HG03060 (cell line): ENCODE data around the gene SELENOK.

ENCODE experiments used
- ATAC-seq: cut with Tn5 transposase; IDR thresholded peaks from one replicate; pipeline ENCODE4 v1.9.1; 2021; ENCODE audit warnings: low read depth, moderate number of reproducible peaks; ENCODE audit not compliant: unreplicated experiment

SELENOK gene

DNA sequence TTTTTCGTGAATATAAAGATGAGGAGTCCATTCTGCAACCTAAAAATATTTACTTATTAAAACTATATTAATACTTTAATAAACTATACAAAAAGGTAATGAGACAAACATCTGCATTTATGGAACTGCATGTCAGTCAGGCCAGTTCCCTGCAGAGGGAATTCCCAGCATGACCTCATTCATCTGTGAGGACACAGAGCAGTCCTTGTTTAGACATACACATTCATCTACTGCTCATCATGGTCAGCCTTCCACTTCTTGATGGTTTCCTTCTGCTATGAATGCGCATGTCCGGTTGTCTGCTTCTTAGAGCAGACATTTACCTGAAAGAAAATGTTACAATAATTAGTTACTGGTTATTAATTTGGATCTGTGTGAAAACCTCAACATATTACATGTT is 6.4 kb downstream of the SELENOK start:
- ATAC-seq: no peak

- ATAC-seq: no peak
These were observed 7.0 kb downstream of the SELENOK start for GRCh38 chr3:53884623-53885022.

DNA sequence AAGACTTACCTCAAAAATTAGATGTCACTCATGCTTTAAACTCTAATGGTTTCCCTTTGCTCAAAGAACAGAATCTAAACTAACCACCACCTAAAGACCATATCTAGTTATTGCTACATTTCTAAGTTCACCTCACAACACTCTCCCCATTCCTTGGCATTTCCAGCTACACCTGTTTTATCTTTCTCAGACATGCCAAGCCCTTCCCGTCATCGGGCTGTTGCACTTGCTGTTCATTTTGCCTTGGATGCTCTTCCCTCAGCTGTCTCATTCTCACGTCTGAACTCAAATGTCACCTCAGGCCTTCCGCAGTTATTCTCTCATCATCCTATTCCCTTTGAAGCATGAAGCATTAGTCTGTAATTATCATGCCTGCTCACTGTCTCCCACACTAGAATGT is 8.7 kb downstream of the SELENOK start:
- ATAC-seq: no peak

DNA sequence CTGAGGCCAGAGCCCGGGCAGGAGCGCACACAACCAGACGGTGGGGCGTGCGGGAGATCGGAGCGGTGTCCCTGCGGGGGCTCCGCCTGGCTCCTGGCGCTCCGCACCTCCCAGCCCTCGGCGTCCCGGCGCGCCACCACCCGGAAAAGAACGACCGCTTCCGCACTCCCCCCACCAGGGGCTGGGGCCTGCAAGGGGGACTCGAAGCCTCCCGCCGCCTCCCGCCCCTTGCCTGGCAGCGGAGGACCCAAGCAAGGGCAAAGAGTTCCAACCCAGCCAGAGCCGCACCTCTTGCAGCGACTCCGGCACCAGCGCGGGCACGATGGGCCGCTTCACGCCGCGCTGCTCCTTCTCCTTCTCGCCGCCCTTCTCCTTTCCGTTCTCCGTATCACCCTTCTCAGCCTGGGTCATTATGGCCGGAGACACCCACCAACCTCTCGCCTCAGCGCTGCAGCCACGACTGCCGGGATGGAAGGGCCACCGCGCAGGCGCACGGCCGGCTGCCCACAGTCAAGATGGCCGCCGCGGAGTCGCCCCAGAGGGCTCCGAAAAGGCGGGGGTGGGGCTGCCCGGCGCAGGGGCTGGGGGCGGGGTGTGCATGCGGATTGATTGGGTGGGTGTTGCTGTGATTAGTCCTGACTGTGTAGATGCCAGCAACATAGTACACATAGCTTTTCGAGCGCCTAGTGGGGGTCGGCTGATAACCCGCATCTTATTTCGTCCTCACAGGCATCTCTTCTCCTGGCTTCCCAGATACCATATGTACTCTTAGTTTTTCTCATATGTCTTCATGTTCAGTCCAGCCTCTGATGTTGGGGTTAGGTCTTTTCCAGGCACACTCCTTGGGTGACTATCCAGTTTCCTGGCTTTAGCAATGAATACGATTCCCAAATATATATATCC is 9.7 kb downstream of the SELENOK start, which contains the start of gene ACTR8:
TSS of gene ACTR8 (minus strand) at position 462 of the 903 bp plus-strand sequence. CDS start at position 411, 51 bp downstream.
- peak; percentile 45 for ATAC-seq

- ATAC-seq: no peak
These were observed 11.0 kb downstream of the SELENOK start for GRCh38 chr3:53880396-53881345.

DNA sequence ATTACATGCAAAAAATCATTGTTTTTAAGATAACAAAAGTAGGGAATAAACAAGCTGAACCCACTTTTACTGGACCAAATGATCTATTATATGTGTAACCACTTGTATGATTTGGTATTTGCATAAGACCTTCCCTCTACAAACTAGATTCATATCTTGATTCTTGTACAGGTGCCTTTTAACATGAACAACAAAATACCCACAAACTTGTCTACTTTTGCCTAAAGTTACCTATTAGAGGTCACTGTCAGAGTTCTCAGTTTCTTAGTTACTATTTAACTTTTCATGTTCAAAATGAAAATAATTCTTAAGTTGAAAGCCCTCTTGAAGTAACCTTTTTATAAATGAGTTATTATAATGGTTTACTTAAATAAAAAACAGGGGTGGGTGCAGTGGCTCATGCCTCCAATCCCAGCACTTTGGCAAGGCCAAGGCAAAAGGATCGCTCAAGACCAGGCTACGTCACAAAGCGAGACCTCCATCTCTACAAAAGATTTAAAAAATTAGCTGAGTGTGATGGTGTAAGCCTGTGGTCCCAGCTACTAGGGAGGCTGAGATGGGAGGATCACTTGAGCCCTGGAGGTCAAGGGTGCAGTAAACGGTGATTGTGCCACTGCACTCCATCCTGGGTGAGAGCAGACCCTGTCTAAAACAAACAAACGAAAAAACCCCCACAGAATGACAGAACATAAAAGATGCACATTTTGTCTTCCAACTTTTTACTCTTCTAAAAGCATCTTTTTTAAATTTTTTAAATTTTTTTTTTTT is 25.7 kb downstream of the SELENOK start:
- no peak for ATAC-seq

DNA sequence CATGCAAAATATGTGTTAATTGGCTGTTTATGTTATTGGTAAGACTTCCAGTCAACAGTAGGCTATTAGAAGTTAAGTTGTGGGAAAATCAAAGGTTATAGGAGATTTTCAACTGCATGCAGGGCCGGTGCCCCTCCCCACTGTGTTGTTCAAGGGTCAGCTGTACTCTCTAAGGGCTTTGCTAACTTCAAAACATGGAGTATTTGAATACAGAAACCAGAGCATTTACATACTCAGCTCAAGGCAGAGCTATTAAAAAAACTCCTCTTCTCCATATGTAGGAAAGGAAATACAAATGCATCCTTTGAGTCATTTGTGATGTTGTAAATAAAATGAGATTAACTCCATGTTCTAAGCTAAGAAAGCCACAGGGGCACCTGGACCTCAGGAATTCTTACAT is 28.5 kb downstream of the SELENOK start:
- ATAC-seq: no peak

DNA sequence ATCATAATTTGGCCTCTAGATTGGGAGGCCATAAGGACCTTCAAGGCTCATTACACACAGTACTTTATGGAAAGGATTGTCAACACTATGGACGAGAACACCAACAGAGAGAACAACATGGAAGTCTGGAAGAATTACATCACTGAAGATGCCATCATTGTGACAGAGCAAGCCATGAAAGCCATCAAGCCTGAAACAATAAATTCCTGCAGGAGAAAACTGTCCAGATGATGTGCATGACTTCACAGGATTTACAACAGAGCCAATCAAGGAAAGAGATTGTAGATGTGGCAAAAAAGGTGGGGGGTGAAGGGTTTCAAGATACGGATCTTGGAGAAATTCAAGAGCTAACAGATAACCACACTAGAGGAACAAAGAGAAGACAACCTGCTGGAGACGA is 29.4 kb downstream of the SELENOK start:
- no peak for ATAC-seq

DNA sequence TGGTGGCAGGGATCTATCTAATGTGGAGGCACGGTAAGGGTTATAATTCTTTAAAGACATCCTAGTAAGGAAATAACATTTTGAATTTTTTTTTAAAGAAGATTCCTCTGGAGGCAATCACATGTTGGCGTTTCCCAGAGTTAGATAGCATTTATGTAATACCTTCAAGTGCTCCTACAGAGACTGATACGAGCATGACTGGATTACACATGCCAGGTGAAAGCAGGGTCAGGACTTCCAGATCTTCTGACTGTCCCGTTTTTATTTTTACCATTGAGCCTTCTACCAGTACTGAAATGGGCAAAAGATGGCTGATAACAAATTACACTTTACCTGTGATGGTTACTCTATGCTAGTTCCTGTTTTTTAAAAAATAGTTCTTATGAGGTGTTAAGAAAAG is 31.5 kb downstream of the SELENOK start:
- no peak for ATAC-seq

- ATAC-seq: no peak
These were observed 32.5 kb downstream of the SELENOK start for GRCh38 chr3:53859178-53859577.

DNA sequence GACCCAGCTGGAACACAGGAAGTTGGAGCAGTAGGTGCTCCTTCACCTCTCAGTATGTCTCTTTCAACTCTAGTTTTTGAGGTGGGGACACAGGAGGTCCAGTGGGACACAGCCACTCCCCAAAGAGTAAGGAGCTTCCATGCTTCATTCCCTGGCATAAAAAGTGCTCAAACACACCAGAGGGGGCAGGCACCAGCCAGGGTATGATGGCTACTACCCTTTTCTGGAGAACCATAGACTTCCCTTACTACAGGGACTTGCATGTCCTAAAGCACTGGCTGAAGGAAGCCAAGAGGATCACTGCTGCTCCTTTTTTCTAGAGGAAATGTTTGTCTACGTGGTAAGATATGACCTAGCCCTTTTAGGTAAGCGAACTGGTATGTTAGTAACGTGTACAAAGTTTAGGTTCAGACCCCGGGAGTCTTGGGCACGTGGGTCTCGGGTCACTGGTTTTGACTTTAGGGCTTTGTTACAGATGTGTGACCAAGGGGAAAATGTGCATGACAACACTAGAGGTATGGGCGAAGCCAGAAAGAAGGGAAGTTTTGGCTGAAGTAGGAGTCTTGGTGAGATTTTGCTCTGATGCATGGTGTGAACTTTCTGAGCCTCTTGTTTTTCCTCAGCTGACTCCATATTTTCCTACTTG is 33.4 kb downstream of the SELENOK start:
- ATAC-seq: no peak

DNA sequence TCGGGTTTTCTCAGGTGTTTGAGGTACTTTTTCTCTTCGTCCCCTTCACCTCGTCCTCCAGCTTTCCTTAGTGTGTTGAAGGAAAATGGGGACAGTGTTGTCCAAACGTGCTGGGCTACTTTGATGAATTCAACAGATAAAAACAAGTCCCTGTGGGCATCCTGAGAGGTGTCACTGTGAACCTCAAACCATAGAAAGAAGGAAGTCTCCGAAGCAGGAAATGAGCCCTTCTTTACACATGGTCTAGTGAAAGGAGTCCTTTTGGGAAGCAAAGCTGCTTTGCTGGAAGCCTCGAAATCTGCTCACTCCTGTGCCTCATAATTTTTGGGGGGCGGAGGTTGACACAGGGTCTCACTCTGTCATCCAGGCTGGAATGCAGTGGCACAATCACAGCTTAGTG is 34.7 kb downstream of the SELENOK start:
- ATAC-seq: no peak

DNA sequence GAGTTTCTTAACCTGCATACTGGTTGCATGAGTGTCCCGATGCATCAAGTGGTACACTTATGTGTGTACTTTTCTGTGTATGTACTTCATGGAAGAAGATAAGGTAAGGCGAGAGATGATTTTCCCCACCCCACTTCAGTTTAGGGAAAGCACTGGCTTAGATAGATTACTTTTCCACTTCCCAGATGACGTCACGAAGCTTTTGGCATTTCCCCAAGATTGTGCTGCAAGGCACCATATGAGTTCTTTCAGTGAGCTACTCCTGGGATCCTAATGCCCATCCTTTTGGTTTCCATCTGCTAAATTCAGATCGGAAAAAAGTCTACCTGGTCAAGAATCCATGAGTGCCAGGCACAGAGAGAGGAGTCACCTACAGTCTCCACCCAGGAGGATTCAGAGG is 40.8 kb downstream of the SELENOK start:
- ATAC-seq: no peak

- no peak for ATAC-seq
These were observed 41.7 kb downstream of the SELENOK start for GRCh38 chr3:53849916-53850315.

GRCh38 chr3:53846851-53847155 is 44.9 kb downstream of the SELENOK start:
- no peak for ATAC-seq

GRCh38 chr3:53846134-53846850 is 45.4 kb downstream of the SELENOK start, which contains the start of the genes CHDH and IL17RB:
TSS of gene CHDH (minus strand) at chr3:53846419. CDS start at chr3:53824008, 22,411 bp downstream.
TSS of gene IL17RB (plus strand) at chr3:53846568. CDS start at chr3:53846589, 21 bp downstream.
- ATAC-seq: no peak

DNA sequence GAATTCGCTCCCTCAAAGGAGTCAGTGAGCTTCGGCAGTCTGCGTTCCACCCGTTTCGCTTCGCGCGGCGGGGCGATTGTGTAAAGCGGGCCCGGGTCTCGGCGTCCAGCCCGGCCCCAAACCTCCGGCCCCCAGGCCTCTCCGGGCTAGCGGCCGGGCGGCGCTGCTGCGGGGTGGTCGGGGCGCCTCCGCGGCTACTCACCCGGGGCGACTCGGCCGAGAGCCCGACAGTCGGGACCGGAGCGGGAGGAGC is 45.9 kb downstream of the SELENOK start:
- ATAC-seq: no peak

DNA sequence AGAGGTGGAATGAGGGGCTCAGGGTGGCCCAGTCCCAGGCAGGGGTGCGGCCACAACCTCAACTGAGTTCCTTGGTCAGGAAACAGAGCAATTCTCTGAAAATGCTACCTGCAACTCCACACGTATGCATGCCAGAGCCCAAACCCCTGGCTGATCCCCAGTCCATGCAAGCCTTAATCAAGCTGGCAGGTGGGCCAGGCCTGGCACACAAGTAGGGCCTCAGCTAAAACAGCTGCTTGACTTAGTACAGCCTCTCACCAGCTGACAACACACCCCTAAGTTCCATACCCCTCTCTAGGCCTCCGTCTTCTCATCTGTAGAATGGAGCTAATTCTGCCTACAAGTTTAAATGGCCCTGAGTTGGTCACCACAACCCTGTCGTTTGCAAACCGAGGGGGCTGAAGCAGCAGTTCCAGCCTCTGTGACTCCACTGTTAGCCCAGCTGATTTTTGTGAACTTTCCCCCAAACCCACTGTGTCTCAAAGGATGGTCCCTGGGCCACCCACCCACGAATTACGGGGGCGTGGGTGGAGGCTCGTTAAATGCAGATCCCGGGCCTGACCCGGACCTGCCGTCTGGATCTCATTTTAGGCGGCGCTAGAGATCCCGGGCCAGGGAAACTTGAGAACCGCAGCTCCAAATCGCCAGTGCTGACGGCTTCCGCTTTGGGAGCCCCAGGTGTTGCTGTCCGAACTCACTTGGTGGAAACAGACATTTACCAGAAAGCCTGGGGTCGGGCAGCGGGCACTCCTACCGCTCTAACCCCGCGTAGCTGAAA is 46.4 kb downstream of the SELENOK start:
- no peak for ATAC-seq
